GM23248 (cell line): ENCODE measurements around the gene SCO1.

Experiments used
- EZH2 ChIP-seq: fragments of 200-600 bp; sonication (generic); IDR thresholded peaks from 2 replicates; pipeline ENCODE4 v1.6.1; 2018; ENCODE audit warnings: antibody characterized with exemption, mild to moderate bottlenecking; ENCODE audit not compliant: insufficient read depth, poor library complexity, severe bottlenecking
- EZH2phosphoT487 ChIP-seq: fragments of 200-600 bp; sonication (generic); IDR thresholded peaks from 2 replicates; pipeline ENCODE4 v1.6.1; 2018; ENCODE audit warnings: antibody characterized with exemption, moderate library complexity, mild to moderate bottlenecking, low read depth; ENCODE audit not compliant: insufficient read depth

DNA sequence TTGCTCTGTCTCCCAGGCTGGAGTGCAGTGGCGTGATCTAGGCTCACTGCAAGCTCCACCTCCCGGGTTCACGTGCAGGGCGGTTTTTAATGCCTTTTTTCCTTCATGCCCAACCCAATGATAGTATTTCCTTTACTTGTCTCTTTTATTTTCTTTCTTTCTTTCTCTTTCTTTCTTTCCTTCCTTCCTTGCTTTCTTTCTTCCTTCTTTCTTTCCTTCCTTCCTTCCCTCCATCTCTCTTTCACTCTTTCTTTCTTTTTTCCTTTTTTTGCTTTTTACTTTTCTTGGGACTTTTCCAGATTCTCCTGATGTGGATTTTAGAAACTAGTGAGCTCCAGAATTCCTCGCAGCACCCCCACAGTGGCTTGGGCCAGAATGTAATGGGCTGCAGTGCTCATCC lies 43.3 kb downstream of the SCO1 start:
- no peak for TF ChIP-seq EZH2
- no peak for TF ChIP-seq EZH2phosphoT487
